Cardiac muscle cell (in vitro differentiated cells and primary cell): ENCODE measurements around the gene MICU1. TPM values are rescaled to one million over a fixed set of nuclear protein-coding genes. Genes with fewer than 3 reads are reported as not detected.

Experiments
- DNase-seq, 2 donors: peaks; one replicate each; pipeline versions ENCODE4 v3.0.0 to v3.0.0-alpha.2; 2010 to 2017; ENCODE audit warnings: low read depth in 1 of 2, low spot score in 1 of 2
- H3K27ac ChIP-seq: fragments of 200-600 bp; sonication (generic); 2 replicates; pipeline ENCODE4 v1.5.1; 2016
- H3K27me3 ChIP-seq: fragments of 200-600 bp; sonication (generic); 2 replicates; pipeline ENCODE4 v1.6.0; 2016; ENCODE audit warnings: control low read depth
- H3K36me3 ChIP-seq: fragments of 200-600 bp; sonication (generic); 2 replicates; pipeline ENCODE4 v1.5.1; 2016; ENCODE audit warnings: control low read depth
- H3K4me1 ChIP-seq: fragments of 200-600 bp; sonication (generic); 2 replicates; pipeline ENCODE4 v1.8.1; 2017; ENCODE audit warnings: low read depth, mild to moderate bottlenecking, mixed run types
- H3K4me3 ChIP-seq: fragments of 200-600 bp; sonication (generic); 2 replicates; pipeline ENCODE4 v1.5.1; 2016; ENCODE audit warnings: mild to moderate bottlenecking
- H3K9me3 ChIP-seq: fragments of 200-600 bp; sonication (generic); 2 replicates; pipeline ENCODE4 v1.5.1; 2017; ENCODE audit warnings: low read depth, mild to moderate bottlenecking, control low read depth
- polyA plus RNA-seq: library from polyadenylated mRNA; unstranded; fragments of >200 nt; fragmentation: Nextera tagmentation; extraction: Ambion mirVana; gene quantifications from 2 replicates; pipeline ENCODE4 v1.2.1, GENCODE V29; 2016
- total RNA-seq: library from RNA; depleted of rRNA; stranded (reverse); fragments of >200 nt; gene quantifications from 2 replicates; pipeline ENCODE4 v1.2.3, GENCODE V29; 2016
- TF ChIP-seq, protein P1 (sequence below): IDR thresholded peaks from 2 replicates; pipeline ENCODE4 v1.5.1; 2012; ENCODE audit warnings: low read depth, mild to moderate bottlenecking, low read length

The MICU1 gene
- total and polyA plus RNA-seq, 2 experiments from 2014 or later, result 48.3 to 53.2 TPM

DNA sequence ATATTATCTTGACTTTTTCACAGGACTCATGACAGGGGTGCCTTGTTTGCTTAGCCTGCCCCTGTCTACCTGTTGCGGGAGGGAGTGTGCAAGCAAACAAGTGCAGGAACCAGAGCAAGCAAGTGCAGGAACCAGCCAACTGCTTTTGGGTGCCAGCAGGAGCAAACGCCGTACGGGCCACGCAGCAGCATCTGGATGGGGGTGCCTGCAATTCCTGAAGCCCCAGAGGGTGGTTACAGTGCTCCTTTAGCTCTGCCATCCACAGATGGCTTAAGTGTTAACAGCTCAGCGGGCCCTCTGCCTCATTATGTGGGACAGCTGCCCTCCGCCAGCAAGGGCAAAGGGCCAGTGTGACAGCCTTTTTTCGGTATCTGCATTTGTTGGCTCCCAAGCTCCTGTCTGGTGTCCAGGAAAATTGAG is 83.5 kb downstream of the MICU1 start:
- Histone ChIP-seq H3K4me1 (no peaks in the 10 kb centered on the region), H3K4me3 (no peak overlapping the region), H3K9me3 (no peaks in the 10 kb centered on the region), H3K27me3 (no peaks in the 10 kb centered on the region), H3K27ac (no peak overlapping the region), H3K36me3 (peaks cover 2% of the 10 kb centered on the region)
- DNase-seq, result no peak
- TF ChIP-seq, protein P1, sequence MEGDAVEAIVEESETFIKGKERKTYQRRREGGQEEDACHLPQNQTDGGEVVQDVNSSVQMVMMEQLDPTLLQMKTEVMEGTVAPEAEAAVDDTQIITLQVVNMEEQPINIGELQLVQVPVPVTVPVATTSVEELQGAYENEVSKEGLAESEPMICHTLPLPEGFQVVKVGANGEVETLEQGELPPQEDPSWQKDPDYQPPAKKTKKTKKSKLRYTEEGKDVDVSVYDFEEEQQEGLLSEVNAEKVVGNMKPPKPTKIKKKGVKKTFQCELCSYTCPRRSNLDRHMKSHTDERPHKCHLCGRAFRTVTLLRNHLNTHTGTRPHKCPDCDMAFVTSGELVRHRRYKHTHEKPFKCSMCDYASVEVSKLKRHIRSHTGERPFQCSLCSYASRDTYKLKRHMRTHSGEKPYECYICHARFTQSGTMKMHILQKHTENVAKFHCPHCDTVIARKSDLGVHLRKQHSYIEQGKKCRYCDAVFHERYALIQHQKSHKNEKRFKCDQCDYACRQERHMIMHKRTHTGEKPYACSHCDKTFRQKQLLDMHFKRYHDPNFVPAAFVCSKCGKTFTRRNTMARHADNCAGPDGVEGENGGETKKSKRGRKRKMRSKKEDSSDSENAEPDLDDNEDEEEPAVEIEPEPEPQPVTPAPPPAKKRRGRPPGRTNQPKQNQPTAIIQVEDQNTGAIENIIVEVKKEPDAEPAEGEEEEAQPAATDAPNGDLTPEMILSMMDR, result no peak

DNA sequence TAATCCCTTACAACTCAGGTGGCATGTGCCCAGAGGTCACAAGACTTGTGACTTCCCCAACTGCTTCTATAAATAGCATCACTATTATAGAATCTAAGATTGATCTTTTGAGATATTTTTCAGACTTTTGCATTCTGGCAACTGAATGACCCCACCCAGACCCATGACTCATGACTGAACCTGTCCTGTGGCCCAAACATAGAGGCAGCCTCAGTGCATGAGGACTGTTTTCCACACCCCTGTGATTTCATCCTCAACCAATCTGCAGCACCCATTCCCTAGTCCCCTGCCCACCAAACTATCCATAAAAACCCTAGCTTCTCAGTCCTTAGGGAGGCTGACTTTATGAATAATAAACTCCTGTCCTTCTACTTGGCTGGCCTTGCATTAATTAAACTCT is 84.5 kb downstream of the MICU1 start:
- Histone ChIP-seq H3K9me3 (no peaks in the 10 kb centered on the region), H3K4me1 (no peaks in the 10 kb centered on the region), H3K27me3 (no peaks in the 10 kb centered on the region), H3K4me3 (no peak overlapping the region), H3K27ac (no peak overlapping the region), H3K36me3 (peaks cover 2% of the 10 kb centered on the region)
- TF ChIP-seq, protein P1, result no peak
- no peak for DNase-seq

- TF ChIP-seq, protein P1, result no peak
- H3K27ac ChIP-seq, result no peak overlapping the region
- no peaks in the 10 kb centered on the region for H3K27me3 ChIP-seq
- DNase-seq, result no peak
- no peaks in the 10 kb centered on the region for H3K4me1 ChIP-seq
- H3K4me3 ChIP-seq, result no peak overlapping the region
- H3K36me3 ChIP-seq, result peaks cover 2% of the 10 kb centered on the region
- H3K9me3 ChIP-seq, result no peaks in the 10 kb centered on the region
Measured at GRCh38 chr10:72540193-72540807, 85.6 kb downstream of the MICU1 start.

DNA sequence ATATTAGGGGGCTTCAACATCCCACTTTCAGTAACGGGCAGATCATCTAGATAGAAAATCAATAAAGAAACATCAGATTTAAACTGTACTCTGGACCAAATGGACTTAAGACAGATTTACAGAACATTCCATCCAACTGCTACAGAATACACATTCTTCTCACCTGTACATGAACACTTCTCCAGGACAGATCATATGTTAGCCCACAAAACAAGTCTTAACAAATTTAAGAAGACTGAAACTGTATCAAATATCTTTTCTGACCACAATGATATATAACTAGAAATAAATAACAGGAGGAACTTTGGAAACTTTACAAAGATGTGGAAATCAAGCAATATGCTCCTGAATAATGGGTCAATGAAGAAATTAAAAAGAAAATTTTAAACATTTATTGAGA is 86.7 kb downstream of the MICU1 start:
- Histone ChIP-seq H3K9me3 (no peaks in the 10 kb centered on the region), H3K4me1 (no peaks in the 10 kb centered on the region), H3K36me3 (peaks cover 2% of the 10 kb centered on the region), H3K27ac (no peak overlapping the region), H3K4me3 (no peak overlapping the region), H3K27me3 (no peaks in the 10 kb centered on the region)
- TF ChIP-seq, protein P1, result no peak
- no peak for DNase-seq

- Histone ChIP-seq H3K4me3 (no peak overlapping the region), H3K36me3 (no peaks in the 10 kb centered on the region), H3K4me1 (peaks cover 10% of the 10 kb centered on the region), H3K27me3 (no peaks in the 10 kb centered on the region), H3K9me3 (no peaks in the 10 kb centered on the region), H3K27ac (peak overlapping the region; percentile 36)
- TF ChIP-seq, protein P1, result no peak
- no peak for DNase-seq
Measured at GRCh38 chr10:72525689-72526088, 100.2 kb downstream of the MICU1 start.
